Activated T-helper 2 cell treated with anti-CD3 and anti-CD28 coated beads, Interferon-gamma antibody, Interleukin-2, Interleukin-4, amounts not matched to agents 10 μg/mL and 5 μg/mL and 100 μg/mL, durations not matched to agents 14 hours and 24 hours and 36 hours (primary cell): ENCODE data around the gene MYL12B. TPM values are rescaled to one million over a fixed set of nuclear protein-coding genes. Genes with fewer than 3 reads are reported as not detected.
A peak's percentile ranks its signal among the peaks of the same experiment; 100 is the strongest.

Source experiments
- DNase-seq: peaks from one replicate; pipeline ENCODE4 v3.0.0; 2021; ENCODE audit warnings: low spot score
- H3K27ac Mint-ChIP-seq: one replicate; pipeline ENCODE4 v1.8.0; 2021; ENCODE audit warnings: mixed read lengths
- H3K27me3 Mint-ChIP-seq: one replicate; pipeline ENCODE4 v1.8.0; 2021; ENCODE audit warnings: low read depth, mixed read lengths
- H3K36me3 Mint-ChIP-seq: one replicate; pipeline ENCODE4 v1.8.0; 2021; ENCODE audit warnings: low read depth, mixed read lengths
- H3K4me1 Mint-ChIP-seq: one replicate; pipeline ENCODE4 v1.8.0; 2021; ENCODE audit warnings: low read depth, mixed read lengths
- H3K4me3 Mint-ChIP-seq: one replicate; pipeline ENCODE4 v1.8.0; 2021; ENCODE audit warnings: low read depth, mild to moderate bottlenecking, moderate library complexity, mixed read lengths
- H3K9me3 Mint-ChIP-seq: one replicate; pipeline ENCODE4 v1.8.0; 2021; ENCODE audit warnings: mixed read lengths
- intact Hi-C: fragments of 100-400 bp; cut with micrococcal nuclease; formaldehyde crosslinking; loops from one replicate; pipeline ENCODE4 v1.15.1; 2023
- total RNA-seq: library from RNA; stranded (reverse); gene quantifications from 2 replicates; pipeline ENCODE4 v1.2.3, GENCODE V29; 2022

MYL12B gene
- total RNA-seq, 1 donor from 2014 or later = 245 TPM

GRCh38 chr18:3255611-3256165, 6.2 kb upstream of the MYL12B start:
- H3K27ac Mint-ChIP-seq = peak overlapping the region; percentile 42
- no peaks in the 10 kb centered on the region for H3K9me3 Mint-ChIP-seq
- H3K27me3 Mint-ChIP-seq = no peaks in the 10 kb centered on the region
- H3K4me3 Mint-ChIP-seq = no peak overlapping the region
- intact Hi-C loops = no loop called here
- peaks cover 76% of the 10 kb centered on the region for H3K4me1 Mint-ChIP-seq
- peaks cover 69% of the 10 kb centered on the region for H3K36me3 Mint-ChIP-seq
- no peak for DNase-seq

DNA sequence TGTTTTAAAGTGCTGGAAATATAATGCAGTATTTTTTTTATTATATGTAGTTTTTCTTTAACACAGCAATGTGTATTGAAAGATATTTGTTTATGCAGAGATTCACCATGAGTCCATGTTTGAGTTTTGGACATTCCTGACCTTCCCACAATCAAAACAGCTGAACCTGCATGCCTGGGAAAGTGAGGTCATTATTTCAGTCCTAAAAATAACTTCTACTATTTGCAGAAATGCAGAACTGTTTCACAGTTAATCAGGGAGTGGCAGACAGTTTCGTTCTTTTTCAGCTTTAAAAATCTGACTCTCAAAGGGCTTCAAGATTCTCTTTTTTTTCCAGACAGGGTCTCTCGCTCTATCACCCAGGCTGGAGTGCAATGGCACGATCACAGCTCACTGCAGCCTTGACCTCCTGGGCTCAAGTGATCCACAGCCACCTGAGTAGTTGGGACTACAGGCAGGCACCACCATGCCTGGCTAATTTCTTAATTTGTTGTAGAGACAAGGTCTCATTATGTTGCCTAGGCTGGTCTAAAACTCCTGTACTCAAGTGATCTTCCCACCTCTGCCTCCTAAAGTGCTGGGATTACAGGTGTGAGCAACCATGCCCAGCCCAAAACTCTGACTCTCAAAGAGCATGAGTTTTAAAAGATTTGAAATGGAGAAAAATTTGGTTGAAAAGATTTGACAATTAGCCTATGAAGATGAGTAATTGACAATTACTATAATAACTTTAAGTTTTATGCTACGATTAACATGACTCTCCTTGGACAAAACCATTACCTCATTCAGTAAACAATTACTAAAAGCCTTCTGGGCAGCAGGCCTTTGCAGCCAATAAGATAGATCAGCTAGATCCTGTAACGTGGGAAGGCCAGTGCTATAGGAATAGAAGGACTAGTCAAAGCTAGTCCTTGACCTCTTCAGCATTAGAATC, 5.0 kb upstream of the MYL12B start:
- intact Hi-C loops = no loop called here
- no peaks in the 10 kb centered on the region for H3K27me3 Mint-ChIP-seq
- peak overlapping the region; percentile 71 for H3K27ac Mint-ChIP-seq

DNA sequence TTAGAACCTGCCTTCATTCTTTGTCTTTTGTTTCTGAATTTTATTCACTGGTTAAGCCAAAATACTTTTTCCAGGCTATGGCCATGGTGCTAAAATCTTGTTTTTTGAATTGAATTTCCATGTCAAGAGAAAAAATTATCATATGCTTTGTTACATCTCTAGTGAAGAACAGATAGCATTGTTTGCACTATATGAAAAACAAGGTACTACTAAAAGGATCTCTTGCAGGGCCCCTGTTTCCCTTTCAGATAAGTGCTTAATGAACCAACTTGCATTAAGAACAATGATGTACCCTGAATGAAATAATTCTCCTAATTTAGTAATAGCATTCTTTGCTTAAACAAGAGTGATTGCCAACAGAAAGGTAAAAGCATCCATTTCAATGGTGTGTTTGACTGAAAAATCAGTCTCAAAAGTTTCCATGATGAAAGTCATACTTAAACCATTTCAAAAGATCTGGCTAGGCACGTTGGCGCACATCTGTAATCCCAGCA, 4.3 kb upstream of the MYL12B start:
- no peaks in the 10 kb centered on the region for H3K27me3 Mint-ChIP-seq
- H3K4me3 Mint-ChIP-seq = no peak overlapping the region
- DNase-seq = no peak

More for the DNA sequence above, 5.0 kb upstream of the MYL12B start:
- no peak for DNase-seq
- H3K4me1 Mint-ChIP-seq = peaks cover 72% of the 10 kb centered on the region
- H3K36me3 Mint-ChIP-seq = peaks cover 68% of the 10 kb centered on the region
- no peaks in the 10 kb centered on the region for H3K9me3 Mint-ChIP-seq
- no peak overlapping the region for H3K4me3 Mint-ChIP-seq

GRCh38 chr18:3260995-3261372, 949 bp upstream of the MYL12B start:
- peak overlapping the region; percentile 97 for H3K4me3 Mint-ChIP-seq
- H3K27me3 Mint-ChIP-seq = no peaks in the 10 kb centered on the region
- H3K27ac Mint-ChIP-seq = peak overlapping the region; percentile 99
- no peaks in the 10 kb centered on the region for H3K9me3 Mint-ChIP-seq
- H3K4me1 Mint-ChIP-seq = peaks cover 69% of the 10 kb centered on the region
- H3K36me3 Mint-ChIP-seq = peaks cover 46% of the 10 kb centered on the region
- DNase-seq = no peak
- intact Hi-C loops = loop anchor here (1.0 to 5.0 kb wide), 3 partner anchors 11 to 689 kb away; partner anchors contain the start of genes METTL4 and NDC80

More for the DNA sequence above, 4.3 kb upstream of the MYL12B start:
- Mint-ChIP-seq H3K27ac (peak overlapping the region; percentile 66), H3K36me3 (peaks cover 65% of the 10 kb centered on the region), H3K4me1 (peaks cover 68% of the 10 kb centered on the region), H3K9me3 (no peaks in the 10 kb centered on the region)
- intact Hi-C loops = no loop called here

DNA sequence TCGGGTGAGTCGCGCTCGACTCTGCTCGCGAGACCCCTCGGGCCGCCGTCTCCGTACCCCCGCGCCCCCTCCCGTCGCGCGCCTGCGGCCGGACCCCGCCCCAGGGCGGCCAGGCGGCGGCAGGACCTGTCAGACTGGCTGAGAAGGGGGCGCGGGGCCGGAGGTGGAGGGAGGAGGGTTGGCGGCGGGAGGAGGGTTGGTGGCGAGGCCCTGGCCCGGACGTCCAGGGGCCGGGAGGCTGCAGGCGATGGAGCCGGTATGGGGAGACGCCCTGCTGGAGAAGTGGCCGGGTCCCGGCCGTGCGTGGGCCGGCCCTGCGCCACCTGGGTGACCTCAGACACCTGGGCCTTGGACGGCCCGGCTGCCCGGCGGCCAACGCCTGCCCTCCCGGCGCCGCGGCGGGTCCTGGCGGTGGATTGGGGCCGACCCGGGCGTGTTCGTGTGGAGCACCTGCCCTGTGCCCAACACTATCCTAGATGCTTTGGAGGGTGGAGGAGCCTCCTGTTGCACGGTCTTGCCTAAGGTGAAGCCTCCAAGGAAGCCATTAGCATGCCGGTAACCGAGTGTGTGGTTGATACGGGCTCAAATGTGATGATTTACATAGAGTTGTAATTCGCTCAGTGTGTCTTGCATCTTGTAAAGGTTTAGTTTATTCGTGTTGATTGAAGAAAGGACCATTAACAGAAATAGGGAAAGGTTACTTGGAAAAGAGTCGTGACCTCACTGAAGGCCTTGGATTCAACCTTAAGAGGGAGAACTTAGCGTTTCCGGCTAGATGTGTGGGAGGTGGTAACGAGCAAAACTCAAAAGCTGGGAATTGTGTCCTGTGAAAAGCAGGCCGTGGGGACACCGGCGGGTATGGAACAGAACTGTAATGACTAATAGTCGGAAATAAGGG, 550 bp downstream of the MYL12B start:
- peak overlapping the region; percentile 97 for H3K4me3 Mint-ChIP-seq
- H3K36me3 Mint-ChIP-seq = peaks cover 35% of the 10 kb centered on the region
- H3K4me1 Mint-ChIP-seq = peaks cover 69% of the 10 kb centered on the region
- no peak for DNase-seq
- no peaks in the 10 kb centered on the region for H3K27me3 Mint-ChIP-seq
- H3K9me3 Mint-ChIP-seq = no peaks in the 10 kb centered on the region
- intact Hi-C loops = loop anchor here (1.0 to 5.0 kb wide), 7 partner anchors 15 to 690 kb away; partner anchors contain the start of genes METTL4, MYL12A and NDC80
- H3K27ac Mint-ChIP-seq = peak overlapping the region; percentile 79

- intact Hi-C loops = loop anchor here (2.0 to 5.0 kb wide), 6 partner anchors 34 to 691 kb away; partner anchors contain the start of genes METTL4 and NDC80
- Mint-ChIP-seq H3K27me3 (no peaks in the 10 kb centered on the region), H3K27ac (peak overlapping the region; percentile 79), H3K9me3 (no peaks in the 10 kb centered on the region), H3K4me1 (peaks cover 66% of the 10 kb centered on the region), H3K4me3 (peak overlapping the region; percentile 94), H3K36me3 (peaks cover 28% of the 10 kb centered on the region)
- no peak for DNase-seq
Measured at GRCh38 chr18:3263132-3263700, 1.3 kb downstream of the MYL12B start.

DNA sequence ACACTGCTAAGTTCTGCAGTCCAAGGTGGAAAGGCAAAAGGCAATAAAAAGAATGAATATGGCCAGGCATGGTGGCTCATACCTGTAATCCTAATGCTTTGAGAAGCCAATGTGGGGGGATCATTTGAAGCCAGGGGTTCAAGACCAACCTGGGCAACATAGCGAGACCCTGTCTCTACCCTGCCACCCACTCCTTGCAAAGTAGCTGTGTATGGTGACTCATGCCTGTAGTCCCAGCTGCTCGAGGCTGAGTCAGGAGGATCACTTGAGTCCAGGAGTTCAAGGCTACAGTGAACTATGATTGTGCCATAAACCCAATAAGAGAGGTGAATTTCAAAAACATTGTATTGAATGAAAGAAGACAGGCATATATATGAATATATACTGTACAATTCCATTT, 2.4 kb downstream of the MYL12B start:
- Mint-ChIP-seq H3K4me1 (peaks cover 65% of the 10 kb centered on the region), H3K36me3 (peaks cover 26% of the 10 kb centered on the region), H3K27ac (no peak overlapping the region), H3K9me3 (no peaks in the 10 kb centered on the region), H3K27me3 (no peaks in the 10 kb centered on the region), H3K4me3 (no peak overlapping the region)
- intact Hi-C loops = loop anchor here (5.0 kb wide), 2 partner anchors 398 to 692 kb away; partner anchors contain the start of genes METTL4 and NDC80
- DNase-seq = no peak

- H3K36me3 Mint-ChIP-seq = peaks cover 28% of the 10 kb centered on the region
- intact Hi-C loops = no loop called here
Measured at GRCh38 chr18:3265564-3266033, 3.7 kb downstream of the MYL12B start.

DNA sequence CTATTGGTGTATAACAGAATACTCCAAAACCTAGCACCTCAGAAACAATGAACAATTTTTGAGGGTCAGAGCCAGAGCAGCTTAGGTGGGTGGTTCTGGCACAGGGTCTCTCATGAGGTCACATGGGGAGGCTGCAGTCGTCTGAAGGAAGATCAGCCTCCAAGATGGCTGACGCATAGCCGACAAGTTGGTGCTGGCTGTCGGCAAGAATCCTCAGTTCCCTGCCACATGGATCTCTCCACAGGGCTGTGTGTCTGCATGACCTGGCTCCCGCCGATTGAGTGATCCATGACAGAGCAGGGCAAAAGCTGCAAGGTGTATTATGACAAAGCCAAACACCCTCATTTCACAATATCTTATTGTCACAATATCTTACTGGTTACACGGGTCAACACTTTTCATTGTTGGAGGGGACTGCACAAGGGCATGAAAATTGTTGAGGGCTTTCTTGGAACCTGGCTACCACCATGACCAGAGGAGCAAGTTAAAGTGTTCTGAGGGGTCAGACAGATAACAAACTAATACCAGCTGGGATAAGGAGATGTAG, 4.2 kb downstream of the MYL12B start:
- H3K27ac Mint-ChIP-seq = no peak overlapping the region
- H3K27me3 Mint-ChIP-seq = no peaks in the 10 kb centered on the region
- H3K4me3 Mint-ChIP-seq = no peak overlapping the region
- peaks cover 26% of the 10 kb centered on the region for H3K36me3 Mint-ChIP-seq
- intact Hi-C loops = no loop called here
- H3K4me1 Mint-ChIP-seq = peaks cover 67% of the 10 kb centered on the region
- no peak for DNase-seq
- no peaks in the 10 kb centered on the region for H3K9me3 Mint-ChIP-seq

More at GRCh38 chr18:3265564-3266033, 3.7 kb downstream of the MYL12B start:
- no peaks in the 10 kb centered on the region for H3K9me3 Mint-ChIP-seq
- H3K4me1 Mint-ChIP-seq = peaks cover 68% of the 10 kb centered on the region
- H3K27ac Mint-ChIP-seq = no peak overlapping the region
- H3K4me3 Mint-ChIP-seq = no peak overlapping the region
- H3K27me3 Mint-ChIP-seq = no peaks in the 10 kb centered on the region
- no peak for DNase-seq

DNA sequence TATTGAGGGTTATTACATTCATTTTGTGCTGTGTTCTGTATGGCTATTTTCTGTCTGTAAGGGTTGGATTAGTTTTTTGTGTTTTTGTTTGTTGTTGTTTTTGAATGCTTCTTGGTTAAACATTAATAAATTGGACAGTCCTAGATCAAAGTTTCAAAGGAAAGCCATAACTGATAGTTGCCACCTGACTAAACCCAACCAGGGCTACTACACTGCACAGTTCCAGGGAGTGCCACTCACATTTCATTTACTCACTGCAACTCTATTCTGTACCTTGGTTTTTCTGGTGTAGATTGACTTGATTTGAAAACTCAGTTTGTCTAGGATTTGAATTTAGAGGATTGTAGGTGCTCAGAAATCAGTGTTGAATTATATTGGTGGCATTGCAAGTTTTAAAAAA, 6.4 kb downstream of the MYL12B start:
- intact Hi-C loops = no loop called here
- peaks cover 31% of the 10 kb centered on the region for H3K36me3 Mint-ChIP-seq
- H3K27ac Mint-ChIP-seq = no peak overlapping the region
- no peaks in the 10 kb centered on the region for H3K9me3 Mint-ChIP-seq
- no peak for DNase-seq
- H3K4me3 Mint-ChIP-seq = no peak overlapping the region
- peaks cover 70% of the 10 kb centered on the region for H3K4me1 Mint-ChIP-seq
- H3K27me3 Mint-ChIP-seq = no peaks in the 10 kb centered on the region

DNA sequence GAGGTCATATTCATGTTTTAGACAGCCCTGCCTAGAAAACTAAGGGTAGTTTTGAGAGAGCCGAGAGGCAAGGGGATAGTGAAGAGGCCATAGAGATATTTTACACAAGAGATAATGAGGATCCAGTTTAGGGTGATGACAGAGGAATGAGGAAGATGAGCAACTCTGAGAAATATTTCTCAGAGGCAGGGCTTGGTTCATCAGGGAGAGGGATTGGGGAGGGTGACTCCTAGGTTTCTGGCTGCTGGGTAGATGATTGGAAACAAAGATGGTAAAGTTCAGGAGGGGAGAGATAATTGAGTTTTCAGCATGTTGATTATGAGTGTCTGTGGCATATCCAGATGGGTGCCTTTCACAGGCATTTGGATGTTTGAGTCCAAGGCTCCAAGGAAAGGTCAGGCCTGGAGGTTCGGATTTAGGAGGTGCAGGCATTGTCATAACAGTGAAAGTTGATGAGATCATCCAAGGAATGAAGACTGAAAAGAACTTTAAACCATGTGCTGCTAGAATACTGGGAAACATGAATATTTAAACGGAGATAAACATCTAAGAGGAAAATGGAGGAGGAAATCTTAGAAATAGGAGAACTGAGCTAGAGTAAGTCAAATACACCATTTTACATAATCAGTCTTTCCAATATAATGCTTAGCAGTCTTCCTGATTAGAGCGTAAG, 7.4 kb downstream of the MYL12B start:
- peaks cover 61% of the 10 kb centered on the region for H3K4me1 Mint-ChIP-seq
- no peak for DNase-seq
- no peaks in the 10 kb centered on the region for H3K9me3 Mint-ChIP-seq
- H3K27me3 Mint-ChIP-seq = no peaks in the 10 kb centered on the region
- H3K27ac Mint-ChIP-seq = peak overlapping the region; percentile 13
- no peak overlapping the region for H3K4me3 Mint-ChIP-seq
- intact Hi-C loops = no loop called here
- H3K36me3 Mint-ChIP-seq = peaks cover 42% of the 10 kb centered on the region
